ENCODE data around the gene CDC14B.
"Not testable (repeated sequence)": the region's sequence is repeated elsewhere in the genome, so short reads cannot be mapped to it uniquely, and the experiment has no call there.

CDC14B gene

GRCh38 chr9:96621618-96622017 is 2.0 kb upstream of the CDC14B start:
- DNase-seq, result no peak

DNA sequence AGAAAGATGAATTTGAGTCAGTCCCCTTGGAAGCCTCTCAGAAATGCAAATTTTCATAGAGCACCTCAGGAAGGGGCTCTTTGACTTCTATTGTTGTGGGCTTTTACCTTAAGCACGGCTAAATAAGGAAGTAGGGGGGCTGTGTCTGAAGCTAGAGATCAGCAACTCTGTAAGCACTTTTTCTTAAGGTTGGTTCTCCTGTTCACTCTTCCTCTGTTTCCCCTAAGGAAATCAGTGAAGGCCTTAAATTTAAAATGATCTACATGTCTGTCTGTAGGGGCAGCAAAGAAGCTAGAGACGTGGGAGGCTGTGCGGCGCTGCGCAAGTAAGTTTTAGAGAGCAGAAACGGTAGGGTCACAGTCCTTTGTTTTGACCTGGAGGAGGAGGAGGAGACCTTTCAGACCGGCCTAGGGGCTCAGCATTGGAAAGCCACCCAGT is 1.2 kb upstream of the CDC14B start:
- DNase-seq, result no peak

- no peak for DNase-seq
Observed at GRCh38 chr9:96620181-96620514, 505 bp upstream of the CDC14B start.

DNA sequence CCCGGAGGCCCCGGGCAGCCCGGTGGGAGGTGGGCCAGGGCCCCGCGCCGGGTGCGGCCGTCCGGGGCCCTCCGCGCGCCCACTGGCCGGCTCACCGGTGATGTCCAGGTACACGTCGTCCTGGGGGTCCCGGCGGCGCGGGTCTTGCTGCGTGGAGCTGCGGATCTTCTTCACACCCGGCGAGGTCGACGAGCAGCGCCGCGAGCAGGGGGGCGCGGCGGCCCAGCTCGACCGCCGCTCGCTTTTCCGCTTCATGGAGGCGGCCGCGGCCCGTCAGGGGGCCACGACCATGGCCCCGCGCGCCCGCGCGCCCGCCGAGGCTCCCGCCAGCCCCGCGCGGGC is 548 bp downstream of the CDC14B start:
- DNase-seq, result no peak

DNA sequence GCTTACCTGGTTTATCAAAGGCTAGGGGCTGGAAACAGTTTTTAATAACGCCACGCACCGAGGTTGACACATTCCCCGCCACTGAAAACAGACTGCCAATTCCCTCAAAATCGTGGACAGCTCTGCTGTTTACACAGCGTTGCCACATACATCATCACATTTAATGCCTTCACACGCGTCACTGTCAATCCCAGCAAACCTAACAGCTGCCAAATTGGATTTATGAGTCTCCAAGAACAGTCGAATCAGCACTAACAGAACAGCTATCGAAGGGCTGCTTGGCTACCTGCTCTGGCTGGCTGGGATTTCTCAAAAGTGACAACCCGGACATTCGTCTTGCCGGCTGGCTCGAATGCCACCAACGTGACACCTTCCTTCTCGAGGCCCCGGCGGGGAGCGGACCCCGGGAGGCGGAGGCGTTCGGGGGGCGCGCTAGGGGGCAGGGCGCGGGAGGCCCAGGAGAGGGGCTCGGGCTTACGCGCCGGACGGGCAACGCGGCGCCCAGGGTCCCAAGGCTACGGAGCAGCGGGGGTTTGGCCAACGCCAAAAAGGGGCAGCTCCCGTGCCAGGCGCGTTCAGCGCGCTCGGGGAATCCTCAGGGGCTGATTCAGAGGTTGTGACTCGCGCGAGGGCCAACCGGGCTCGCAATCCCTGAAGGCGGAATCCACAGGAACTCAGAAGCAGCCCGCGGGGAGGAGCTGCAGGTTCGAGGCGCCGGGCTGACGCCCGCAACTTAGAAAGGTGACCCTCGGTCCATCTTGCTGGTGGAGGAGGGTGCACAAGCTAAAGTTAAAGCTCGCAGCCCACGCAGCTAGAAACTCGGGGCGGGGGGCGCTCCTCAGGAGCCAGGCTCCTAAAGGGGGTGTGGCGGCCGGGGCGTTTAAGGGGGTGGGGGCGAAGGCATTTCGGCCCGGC is 1.2 kb downstream of the CDC14B start:
- peak in 1 of 2 donors; percentile 7 for DNase-seq

DNA sequence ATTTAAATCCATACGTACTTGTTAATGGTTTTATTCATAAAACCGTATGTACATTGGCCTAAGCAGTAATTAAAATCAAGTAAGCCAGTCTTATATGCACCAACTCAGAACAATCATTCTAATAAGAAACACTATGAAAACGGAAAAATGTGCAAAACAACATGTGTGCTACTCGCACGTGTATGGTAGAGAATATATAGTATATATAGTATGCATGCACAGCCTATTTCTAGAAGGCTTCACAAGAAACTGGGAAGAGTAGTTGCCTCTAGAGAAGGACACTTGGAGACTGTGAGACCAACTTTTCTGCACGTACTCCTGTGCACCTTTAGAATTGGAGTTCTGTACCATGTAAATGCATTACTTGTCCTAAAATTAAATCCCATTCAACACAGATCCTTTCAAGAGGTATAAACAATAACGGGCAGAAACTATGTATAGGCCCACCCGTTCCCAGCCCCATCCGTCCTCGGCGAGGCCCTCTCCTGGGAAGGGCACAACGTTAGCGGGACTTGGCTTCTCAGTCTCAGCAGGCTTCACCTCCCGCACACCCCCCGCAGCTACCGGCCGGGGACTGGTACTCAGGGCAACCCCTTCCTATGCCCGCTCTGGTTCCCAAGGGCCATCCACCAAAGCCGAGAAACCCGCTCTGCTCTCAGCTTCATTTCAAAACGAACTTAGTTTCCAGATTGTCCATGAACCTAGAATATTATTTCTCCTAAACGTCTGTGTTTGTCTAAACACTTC is 2.0 kb downstream of the CDC14B start:
- no peak for DNase-seq

DNA sequence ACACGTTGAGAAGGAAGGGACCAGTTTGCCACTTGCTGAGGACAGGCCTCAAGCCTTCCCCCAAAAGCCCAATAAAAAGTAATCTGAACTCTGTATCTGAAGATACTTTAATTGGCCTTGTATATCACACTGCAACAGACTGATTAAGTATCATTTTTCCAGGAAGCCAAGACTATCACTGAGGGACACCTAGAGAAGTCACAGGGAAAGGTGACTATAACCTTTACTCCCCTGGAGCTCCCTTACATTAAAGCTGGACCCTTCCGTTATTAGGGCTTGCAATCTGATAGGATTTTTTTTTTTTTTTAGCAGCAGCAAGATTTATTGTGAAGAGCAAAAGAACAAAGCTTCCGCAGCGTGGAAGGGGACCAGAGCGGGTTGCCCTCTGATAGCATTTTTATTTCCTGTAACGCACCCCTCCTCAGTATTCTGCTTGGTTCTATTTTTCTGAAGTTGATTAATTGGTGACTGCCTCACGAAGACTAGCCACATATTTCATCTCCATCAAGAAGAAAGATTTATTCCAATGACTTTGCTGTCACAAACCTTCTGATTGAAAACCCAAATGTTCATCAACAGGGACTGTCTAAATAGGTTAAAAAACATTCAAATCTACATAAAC is 2.7 kb downstream of the CDC14B start:
- DNase-seq, result no peak

DNA sequence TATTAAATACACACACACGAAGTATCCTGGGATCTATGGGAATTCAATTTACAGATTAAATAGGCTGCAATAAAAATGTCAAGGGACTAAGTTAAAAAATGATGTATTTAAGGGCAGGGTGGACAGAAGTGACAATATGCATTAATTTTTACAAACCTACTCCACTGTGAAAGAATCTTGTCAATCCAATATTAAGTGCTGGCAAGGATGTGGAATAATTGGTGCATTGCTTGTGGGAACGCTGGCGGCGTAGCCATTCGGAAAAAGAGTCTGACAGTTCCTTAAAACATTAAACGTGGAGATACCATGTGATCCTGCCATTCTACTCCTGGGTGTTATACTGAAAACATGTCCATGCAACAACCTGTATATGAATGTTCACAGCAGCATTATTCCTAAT is 4.2 kb downstream of the CDC14B start:
- no peak for DNase-seq

GRCh38 chr9:96614664-96615063 is 5.0 kb downstream of the CDC14B start:
- not testable (repeated sequence) for DNase-seq

DNA sequence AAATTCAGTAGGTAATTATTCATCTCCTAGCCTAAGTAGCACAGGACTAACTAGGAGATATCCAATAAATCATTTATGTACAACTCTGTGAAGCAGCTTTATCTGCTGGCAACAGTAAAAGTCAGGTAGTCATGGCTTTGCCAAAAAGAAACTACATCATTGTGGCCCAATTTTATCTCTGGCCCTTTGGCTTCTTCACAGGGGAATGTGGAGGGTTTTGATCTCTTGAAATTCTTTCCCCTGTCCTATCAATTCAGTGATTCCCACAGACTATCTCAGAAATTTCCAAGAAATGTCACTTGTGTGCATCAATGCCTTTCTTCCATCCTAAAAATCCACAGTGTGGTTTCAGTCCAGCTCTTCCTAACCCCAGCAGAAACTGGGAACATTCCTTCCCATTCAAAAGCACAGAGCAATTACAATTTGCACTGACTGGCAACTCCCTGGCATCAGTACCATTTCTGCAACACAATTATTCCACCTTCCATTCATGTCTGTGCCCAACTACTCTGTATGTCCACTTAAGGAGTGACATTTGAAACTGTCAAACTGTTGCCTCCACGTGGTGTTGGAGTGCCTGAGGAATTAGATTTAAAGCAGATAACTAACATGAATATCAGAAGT is 6.6 kb downstream of the CDC14B start:
- no peak for DNase-seq

DNA sequence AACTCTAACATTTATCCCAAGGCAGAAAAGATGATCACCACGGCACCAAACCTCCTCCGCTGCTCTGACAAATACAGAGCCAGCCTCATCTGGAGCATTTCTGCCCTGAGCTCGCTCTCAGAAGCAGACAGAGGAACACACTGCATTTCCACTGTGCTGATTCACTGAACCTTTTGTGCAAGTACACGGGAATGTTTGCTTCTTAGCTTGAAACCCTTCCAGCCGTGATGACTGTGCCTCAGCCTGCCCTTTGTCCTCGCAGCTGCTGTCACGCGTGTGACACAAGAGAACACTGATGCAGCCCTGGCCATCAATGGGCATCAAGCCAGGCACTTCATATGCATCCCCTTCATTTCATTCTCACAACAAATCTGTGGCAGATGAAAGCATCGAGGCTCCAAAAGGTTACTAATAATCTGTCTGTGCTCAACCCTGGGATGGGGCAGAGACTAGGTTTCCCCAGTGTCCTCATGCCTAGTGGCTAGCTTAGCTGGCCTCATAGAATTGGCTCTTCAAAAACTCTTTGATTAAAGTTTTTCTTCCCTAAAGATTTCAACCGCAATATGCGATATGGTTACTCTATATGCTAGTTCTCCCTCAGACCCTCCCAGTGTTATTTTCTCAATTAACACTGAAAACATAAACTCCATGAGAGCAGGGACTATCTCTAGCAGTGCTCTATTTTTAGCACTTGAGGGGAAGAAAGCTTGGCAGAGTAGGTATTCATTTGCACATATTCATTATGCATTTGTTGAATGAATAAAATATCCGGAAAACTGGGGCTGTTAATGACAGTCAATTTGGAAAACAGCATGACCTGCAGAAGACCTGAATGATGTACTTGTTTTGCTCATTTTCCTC is 7.3 kb downstream of the CDC14B start:
- no peak for DNase-seq

DNA sequence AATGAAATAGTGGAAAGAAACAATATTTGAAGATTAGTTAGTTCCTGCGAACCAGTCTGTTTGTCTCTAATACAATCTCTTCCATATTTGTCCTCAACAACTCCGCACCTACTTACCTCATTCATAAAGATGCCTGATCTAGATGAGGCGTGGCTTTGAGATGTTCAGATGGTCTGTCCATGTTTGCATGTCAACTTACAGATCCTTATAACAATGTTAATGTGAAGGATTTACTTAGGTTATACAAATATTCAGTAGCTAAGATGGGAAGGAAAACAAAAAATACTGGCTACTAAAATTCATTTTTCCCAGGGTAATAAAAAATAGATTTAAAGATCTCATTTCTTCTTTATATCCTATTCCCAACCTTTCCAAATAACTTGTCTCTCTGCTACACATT is 8.3 kb downstream of the CDC14B start:
- no peak for DNase-seq

DNA sequence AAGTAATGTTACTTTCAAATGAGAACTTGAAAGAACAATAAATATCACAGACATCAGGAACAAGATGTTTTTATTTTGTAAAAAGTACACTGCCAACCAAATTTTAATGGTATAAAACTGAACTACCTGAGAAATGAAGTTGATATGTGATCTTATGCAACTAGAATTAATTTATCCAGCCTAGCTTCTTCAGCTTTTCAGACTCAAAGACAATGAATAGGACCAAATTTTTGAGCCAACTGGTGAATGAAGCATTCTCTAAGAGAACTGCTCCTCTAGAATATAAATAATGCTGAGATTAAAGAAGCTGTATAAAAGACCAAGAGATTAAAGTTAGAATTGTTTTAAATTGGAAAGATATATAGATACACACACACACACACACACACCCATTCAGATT is 9.9 kb downstream of the CDC14B start:
- DNase-seq, result no peak

DNA sequence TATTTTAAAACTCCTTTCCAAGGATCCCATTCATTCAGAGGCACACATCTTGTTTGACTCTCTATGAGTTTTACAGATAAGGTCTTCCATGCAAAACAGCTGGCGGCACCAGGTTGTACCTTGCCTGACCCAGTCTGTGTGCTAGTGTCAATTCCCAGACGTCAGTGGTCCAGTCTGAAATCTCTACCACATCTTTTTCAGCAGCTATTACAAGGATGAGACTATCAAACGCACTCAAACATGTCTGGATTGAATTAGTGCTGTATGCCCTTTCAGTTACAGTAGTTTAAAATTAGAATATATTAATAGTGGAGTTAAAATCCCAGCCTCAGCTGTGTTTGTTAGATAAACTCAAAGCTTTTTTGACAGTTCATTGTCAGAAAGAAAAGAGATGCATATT is 11.7 kb downstream of the CDC14B start:
- DNase-seq, result no peak

GRCh38 chr9:96605328-96605727 is 14.3 kb downstream of the CDC14B start:
- no peak for DNase-seq

GRCh38 chr9:96604004-96604319 is 15.7 kb downstream of the CDC14B start:
- DNase-seq, result no peak

- no peak for DNase-seq
Observed at GRCh38 chr9:96603305-96604003, 16.2 kb downstream of the CDC14B start.

DNA sequence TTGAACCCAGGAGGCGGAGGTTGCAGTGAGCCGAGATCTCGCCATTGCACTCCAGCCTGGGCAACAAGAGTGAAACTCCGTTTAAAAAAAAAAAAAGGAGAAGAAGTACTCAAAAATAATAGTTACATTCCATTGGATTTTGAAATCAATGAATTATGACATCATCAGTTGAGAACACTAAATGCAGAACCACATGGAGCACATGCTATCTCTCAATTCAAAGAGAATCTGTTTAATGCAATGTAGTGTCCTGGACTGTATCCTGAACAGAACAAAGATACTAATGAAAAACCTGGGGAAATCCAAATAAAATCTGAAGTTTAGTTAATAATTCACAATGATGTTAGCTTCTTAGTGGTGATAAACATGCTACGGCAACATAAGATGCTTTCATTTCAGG is 20.3 kb downstream of the CDC14B start:
- DNase-seq, result no peak

DNA sequence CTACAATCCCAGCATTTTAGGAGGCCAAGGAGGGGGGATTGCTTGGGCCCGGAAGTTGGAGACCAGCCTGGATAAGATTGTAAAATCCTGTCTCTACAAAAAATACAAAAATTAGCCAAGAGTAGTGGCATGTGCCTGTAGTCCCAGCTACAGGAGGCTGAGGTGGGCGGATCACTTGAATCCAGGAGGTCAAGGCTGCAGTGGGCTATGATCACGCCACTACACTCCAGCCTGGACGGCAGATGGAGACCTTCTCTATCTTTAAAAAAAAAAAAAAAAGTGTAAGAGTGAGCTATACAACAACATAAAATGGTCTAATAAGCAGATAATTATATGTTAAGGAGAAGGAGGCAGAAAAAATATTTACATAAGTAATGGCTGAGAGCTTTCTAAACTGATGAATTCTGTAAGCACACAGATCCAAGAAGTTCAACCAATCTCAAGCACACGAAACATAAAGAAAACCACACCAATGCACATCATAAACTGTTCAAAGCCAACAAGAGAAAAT is 23.0 kb downstream of the CDC14B start:
- DNase-seq, result no peak

DNA sequence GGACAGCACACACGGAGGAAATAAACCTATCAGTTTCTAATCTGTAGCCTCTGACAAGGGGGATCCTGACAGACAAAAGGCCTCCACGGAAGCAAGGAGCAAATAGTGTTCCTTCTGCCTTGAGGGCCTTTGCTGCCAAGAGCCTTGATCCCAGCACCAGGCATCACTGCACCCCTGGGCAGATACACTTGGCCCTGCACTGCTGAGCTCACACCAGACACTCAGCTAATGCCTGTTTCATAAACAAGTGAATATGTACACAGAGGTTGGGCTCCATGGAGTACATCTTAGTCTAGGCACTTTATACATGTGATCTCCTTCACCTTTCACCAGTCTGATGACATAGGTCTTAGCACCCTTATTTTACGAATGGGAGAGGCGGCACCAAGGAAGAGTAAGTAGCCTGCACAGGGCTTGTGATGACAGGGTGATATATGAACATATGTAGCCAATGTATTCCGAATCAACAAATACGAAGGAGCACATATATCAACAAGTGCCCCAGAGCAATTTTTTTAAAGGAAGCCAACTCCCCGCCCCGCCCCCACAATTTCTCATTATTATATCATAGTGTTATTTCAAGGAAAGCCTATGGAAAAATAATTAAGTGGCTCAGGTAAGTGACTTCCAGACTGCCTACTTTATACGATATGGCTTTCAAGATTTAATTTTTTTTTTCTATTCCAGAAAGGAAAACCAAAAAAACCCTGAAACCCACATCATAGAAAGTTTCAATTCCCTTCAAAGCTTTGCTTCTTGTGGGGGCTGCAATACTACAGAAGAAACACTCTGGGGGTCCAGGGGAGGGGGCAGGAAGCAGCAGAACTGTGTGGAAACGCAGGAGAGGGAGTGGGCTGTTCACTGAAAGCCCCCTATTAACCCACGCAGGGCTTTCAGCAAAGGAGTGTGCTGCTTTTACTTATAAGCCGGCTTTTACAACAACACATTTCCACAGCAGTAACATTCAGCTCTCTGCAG is 32.0 kb downstream of the CDC14B start:
- DNase-seq, result no peak

DNA sequence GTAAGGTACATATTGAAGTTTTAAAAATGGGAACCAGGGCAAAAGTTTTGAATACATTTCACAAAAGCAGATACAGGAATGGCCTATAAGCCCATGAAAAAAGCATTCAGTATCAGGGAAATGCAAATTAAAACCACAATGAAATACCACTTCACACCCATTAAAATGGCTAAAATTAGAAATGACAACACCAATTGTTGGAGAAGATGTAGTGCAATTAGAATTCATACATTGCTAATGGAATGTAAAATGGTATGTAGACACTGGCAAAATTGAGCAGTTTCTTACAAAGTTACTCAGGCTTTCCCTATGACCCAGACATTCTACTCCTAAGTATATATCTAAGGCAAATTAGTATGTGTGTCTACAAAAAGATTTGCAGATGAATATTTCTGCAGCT is 34.2 kb downstream of the CDC14B start:
- DNase-seq, result no peak
